CD14-positive monocyte (primary cell): ENCODE results near the gene SBF1. TPM values are rescaled to one million over a fixed set of nuclear protein-coding genes. Genes with fewer than 3 reads are reported as not detected.

Experiments
- DNase-seq, 3 donors: peaks; one replicate each; pipeline ENCODE4 v3.0.0-alpha.2; 2011 to 2022
- H2AFZ ChIP-seq: 2 replicates; pipeline ENCODE4 v1.6.0; 2012; ENCODE audit warnings: mild to moderate bottlenecking, low read depth, low read length, inconsistent platforms; ENCODE audit not compliant: insufficient read depth, poor library complexity, severe bottlenecking
- H3K27ac ChIP-seq, 2 donors: 1 replicate in 1 of 2; 2 replicates in 1 of 2; pipeline ENCODE4 v1.5.1; 2012 to 2013; ENCODE audit warnings: low read length in 2 of 2, control low read depth in 1 of 2, inconsistent platforms in 1 of 2, low read depth in 1 of 2, mild to moderate bottlenecking in 1 of 2
- H3K27me3 ChIP-seq, 2 donors: one replicate each; pipeline versions ENCODE4 v1.6.0 to v1.6.1; 2011 to 2013; ENCODE audit warnings: low read length in 2 of 2; ENCODE audit not compliant: control insufficient read depth in 2 of 2, insufficient read depth in 2 of 2
- H3K36me3 ChIP-seq, 2 donors: replicated peaks in 1 of 2; 1 replicate in 1 of 2; 2 replicates in 1 of 2; pipeline versions ENCODE4 v1.5.1 to v1.6.1; 2012 to 2013; ENCODE audit warnings: low read length in 2 of 2, control low read depth in 1 of 2, inconsistent platforms in 1 of 2, mild to moderate bottlenecking in 1 of 2; ENCODE audit not compliant: insufficient read depth in 2 of 2, control insufficient read depth in 1 of 2
- H3K4me1 ChIP-seq, 2 donors: 1 replicate in 1 of 2; 2 replicates in 1 of 2; pipeline versions ENCODE4 v1.5.1 to v1.6.1; 2012 to 2013; ENCODE audit warnings: low read length in 2 of 2, control low read depth in 1 of 2, inconsistent platforms in 1 of 2, mild to moderate bottlenecking in 1 of 2, moderate library complexity in 1 of 2; ENCODE audit not compliant: insufficient read depth in 2 of 2, control insufficient read depth in 1 of 2
- H3K4me2 ChIP-seq: replicated peaks from 2 replicates; pipeline ENCODE3; 2012; ENCODE audit warnings: low read length, moderate library complexity, mild to moderate bottlenecking; ENCODE audit not compliant: poor library complexity, severe bottlenecking; ENCODE audit errors: extremely low read depth
- H3K4me3 ChIP-seq, 3 experiments: fragments of 200-600 bp in 1 of 3; sonication (generic) in 1 of 3; replicated peaks in 1 of 3; 1 replicate in 2 of 3; 2 replicates in 1 of 3; pipeline ENCODE4 v1.5.1; 2011 to 2013; ENCODE audit warnings: low read length in 3 of 3, mild to moderate bottlenecking in 3 of 3, control low read depth in 2 of 3, low read depth in 2 of 3, inconsistent platforms in 1 of 3, moderate library complexity in 1 of 3
- H3K79me2 ChIP-seq: 2 replicates; pipeline ENCODE4 v1.6.0; 2012; ENCODE audit warnings: mild to moderate bottlenecking, control low read depth, inconsistent platforms, low read length, moderate library complexity; ENCODE audit not compliant: insufficient read depth
- H3K9ac ChIP-seq: 2 replicates; pipeline ENCODE4 v1.6.0; 2017; ENCODE audit warnings: low read length, mild to moderate bottlenecking; ENCODE audit not compliant: insufficient read depth, poor library complexity, severe bottlenecking
- H3K9me3 ChIP-seq, 2 donors: replicated peaks in 1 of 2; 1 replicate in 1 of 2; 2 replicates in 1 of 2; pipeline versions ENCODE4 v1.5.1 to v1.6.1; 2012 to 2013; ENCODE audit warnings: low read length in 2 of 2, control low read depth in 1 of 2; ENCODE audit not compliant: control insufficient read depth in 1 of 2, insufficient read depth in 1 of 2
- H4K20me1 ChIP-seq: 2 replicates; pipeline ENCODE4 v1.6.0; 2012; ENCODE audit warnings: mild to moderate bottlenecking, low read length, control low read depth, moderate library complexity; ENCODE audit not compliant: insufficient read depth
- H3K27ac Mint-ChIP-seq, 7 donors: one replicate each; pipeline ENCODE4 v1.8.0; 2020; ENCODE audit warnings: mild to moderate bottlenecking in 7 of 7, mixed read lengths in 7 of 7, moderate library complexity in 6 of 7, inconsistent platforms in 2 of 7
- H3K27me3 Mint-ChIP-seq, 3 donors: one replicate each; pipeline ENCODE4 v1.8.0; 2021 to 2022; ENCODE audit warnings: low read depth in 3 of 3, mild to moderate bottlenecking in 3 of 3, mixed read lengths in 3 of 3, moderate library complexity in 3 of 3, inconsistent platforms in 1 of 3
- H3K36me3 Mint-ChIP-seq, 2 donors: one replicate each; pipeline ENCODE4 v1.8.0; 2020; ENCODE audit warnings: mixed read lengths in 2 of 2, inconsistent platforms in 1 of 2, mild to moderate bottlenecking in 1 of 2
- H3K4me1 Mint-ChIP-seq: one replicate; pipeline ENCODE4 v1.8.0; 2020; ENCODE audit warnings: mild to moderate bottlenecking, mixed read lengths
- H3K4me3 Mint-ChIP-seq, 2 donors: one replicate each; pipeline ENCODE4 v1.8.0; 2020; ENCODE audit warnings: mild to moderate bottlenecking in 2 of 2, mixed read lengths in 2 of 2, moderate library complexity in 1 of 2
- H3K9me3 Mint-ChIP-seq, 7 donors: one replicate each; pipeline ENCODE4 v1.8.0; 2020 to 2022; ENCODE audit warnings: mixed read lengths in 7 of 7, mild to moderate bottlenecking in 6 of 7, moderate library complexity in 6 of 7, inconsistent platforms in 2 of 7
- WGBS: methylation state at CpG from one replicate; pipeline ENCODE4 v1.1.5; 2013; ENCODE audit warnings: missing lambda C conversion rate; ENCODE audit not compliant: insufficient coverage; 5-methylcytosine and 5-hydroxymethylcytosine counted together
- intact Hi-C, 2 donors: fragments of 100-400 bp; cut with micrococcal nuclease; formaldehyde crosslinking; loops; one replicate each; pipeline versions ENCODE4 v1.15.0 to v1.15.1; 2023
- polyA plus RNA-seq, 3 donors: library from polyadenylated mRNA; depleted of rRNA in 1 of 3; unstranded in 2 of 3; stranded (reverse) in 1 of 3; fragments of 300-500 nt in 2 of 3; fragments of >200 nt in 1 of 3; fragmentation: Illumina TruSeq in 2 of 3; gene quantifications; 1 replicate in 2 of 3; 2 replicates in 1 of 3; pipeline ENCODE4 v1.2.3, GENCODE V29; 2012 to 2021
- TF ChIP-seq, protein P1 (sequence below): fragments of 200-600 bp; IDR thresholded peaks from one replicate; pipeline ENCODE4 v1.8.0; 2022; ENCODE audit warnings: antibody characterized with exemption, mild to moderate bottlenecking

Gene SBF1
- polyA plus RNA-seq, 3 donors: 4.0 to 45.9 (median 6.2) TPM

DNA sequence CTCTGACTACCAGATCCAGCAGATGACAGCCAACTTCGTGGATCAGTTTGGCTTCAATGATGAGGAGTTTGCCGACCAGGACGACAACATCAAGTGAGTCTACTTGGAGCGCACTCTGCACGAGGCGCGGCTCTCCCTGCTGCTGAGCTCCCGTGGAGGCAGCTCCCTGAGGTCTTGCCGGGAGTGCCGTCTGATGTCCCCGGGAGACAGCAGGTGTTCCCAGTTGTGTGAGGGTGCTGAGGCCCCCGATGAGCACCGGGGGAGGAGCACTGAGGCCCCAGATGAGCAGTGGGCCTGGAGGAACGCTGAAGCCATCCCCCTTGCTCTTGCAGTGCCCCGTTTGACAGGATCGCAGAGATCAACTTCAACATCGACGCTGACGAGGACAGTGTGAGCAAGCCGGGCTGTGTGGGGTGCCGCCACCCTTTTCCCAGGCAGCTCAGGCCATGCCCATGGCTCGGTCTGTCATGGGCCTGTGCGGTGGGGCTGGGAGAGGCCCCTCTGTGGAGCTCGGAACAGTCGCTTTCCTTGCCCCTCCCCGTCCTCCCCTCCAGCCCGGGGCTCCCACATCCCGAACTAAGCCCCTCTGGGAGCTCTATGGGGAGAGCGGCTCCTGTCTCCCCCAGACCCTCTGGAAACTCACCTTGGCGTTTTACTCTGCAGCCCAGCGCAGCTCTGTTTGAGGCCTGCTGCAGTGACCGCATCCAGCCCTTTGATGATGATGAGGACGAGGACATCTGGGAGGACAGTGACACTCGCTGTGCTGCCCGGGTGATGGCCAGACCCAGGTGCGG lies 37.1 kb downstream of the SBF1 start:
- H3K4me1 Mint-ChIP-seq: no peaks in the 10 kb centered on the region
- H4K20me1 ChIP-seq: peaks cover 17% of the 10 kb centered on the region
- H3K27me3 ChIP-seq: no peaks in the 10 kb centered on the region
- no peaks in the 10 kb centered on the region for H3K79me2 ChIP-seq
- no peak overlapping the region for H3K4me2 ChIP-seq
- DNase-seq: no peak
- TF ChIP-seq, protein P1, sequence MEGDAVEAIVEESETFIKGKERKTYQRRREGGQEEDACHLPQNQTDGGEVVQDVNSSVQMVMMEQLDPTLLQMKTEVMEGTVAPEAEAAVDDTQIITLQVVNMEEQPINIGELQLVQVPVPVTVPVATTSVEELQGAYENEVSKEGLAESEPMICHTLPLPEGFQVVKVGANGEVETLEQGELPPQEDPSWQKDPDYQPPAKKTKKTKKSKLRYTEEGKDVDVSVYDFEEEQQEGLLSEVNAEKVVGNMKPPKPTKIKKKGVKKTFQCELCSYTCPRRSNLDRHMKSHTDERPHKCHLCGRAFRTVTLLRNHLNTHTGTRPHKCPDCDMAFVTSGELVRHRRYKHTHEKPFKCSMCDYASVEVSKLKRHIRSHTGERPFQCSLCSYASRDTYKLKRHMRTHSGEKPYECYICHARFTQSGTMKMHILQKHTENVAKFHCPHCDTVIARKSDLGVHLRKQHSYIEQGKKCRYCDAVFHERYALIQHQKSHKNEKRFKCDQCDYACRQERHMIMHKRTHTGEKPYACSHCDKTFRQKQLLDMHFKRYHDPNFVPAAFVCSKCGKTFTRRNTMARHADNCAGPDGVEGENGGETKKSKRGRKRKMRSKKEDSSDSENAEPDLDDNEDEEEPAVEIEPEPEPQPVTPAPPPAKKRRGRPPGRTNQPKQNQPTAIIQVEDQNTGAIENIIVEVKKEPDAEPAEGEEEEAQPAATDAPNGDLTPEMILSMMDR: no peak
- H3K27ac ChIP-seq: no peak overlapping the region
- intact Hi-C loops: no loop called here
- no peaks in the 10 kb centered on the region for H3K9me3 Mint-ChIP-seq
- no peaks in the 10 kb centered on the region for H3K4me1 ChIP-seq
- H3K27ac Mint-ChIP-seq: no peak overlapping the region
- no peak overlapping the region for H2AFZ ChIP-seq
- H3K36me3 ChIP-seq: peaks cover 65 to 81% of the 10 kb centered on the region in 2 donors
- no peaks in the 10 kb centered on the region for H3K9me3 ChIP-seq
- no peak overlapping the region for H3K4me3 ChIP-seq
- H3K4me3 Mint-ChIP-seq: no peak overlapping the region
- H3K9ac ChIP-seq: no peak overlapping the region
- no peaks in the 10 kb centered on the region for H3K27me3 Mint-ChIP-seq
- WGBS: 93% methylated on average over 28 of the region's 36 CpGs
- peaks cover 44 to 75% of the 10 kb centered on the region in 2 donors for H3K36me3 Mint-ChIP-seq

DNA sequence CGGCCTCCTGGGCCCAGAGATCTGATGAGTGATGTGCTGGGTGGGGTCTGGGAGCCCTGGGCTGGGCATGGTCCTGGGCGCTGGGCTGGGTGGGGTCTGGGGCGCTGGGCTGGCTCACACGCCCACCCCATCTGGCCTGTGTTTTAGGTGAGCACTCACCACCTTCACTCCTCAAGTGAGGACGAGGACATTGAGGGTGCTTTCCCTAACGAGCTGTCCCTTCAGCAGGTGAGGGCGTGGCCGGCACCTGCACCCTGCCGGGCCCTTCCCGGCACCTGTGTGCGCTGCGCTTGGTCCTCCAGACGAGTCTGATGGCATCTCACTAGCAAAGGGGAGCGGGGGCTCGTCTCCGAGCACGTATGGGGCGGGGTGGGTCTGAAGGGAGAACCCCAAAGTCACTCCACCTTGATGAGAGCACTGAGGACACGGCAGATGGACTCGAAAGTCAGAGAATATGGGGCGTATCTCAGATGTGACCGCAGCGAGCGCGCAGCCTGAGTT lies 37.9 kb downstream of the SBF1 start:
- Mint-ChIP-seq H3K36me3 (peaks cover 44 to 80% of the 10 kb centered on the region in 2 donors), H3K27ac (peak overlapping the region in 1 of 7 donors; percentile 25), H3K9me3 (no peaks in the 10 kb centered on the region), H3K27me3 (no peaks in the 10 kb centered on the region), H3K4me3 (no peak overlapping the region), H3K4me1 (no peaks in the 10 kb centered on the region)
- H3K4me3 ChIP-seq: no peak overlapping the region
- H2AFZ ChIP-seq: no peak overlapping the region
- peaks cover 73 to 85% of the 10 kb centered on the region in 2 donors for H3K36me3 ChIP-seq
- TF ChIP-seq, protein P1: no peak
- H3K9me3 ChIP-seq: no peaks in the 10 kb centered on the region
- no peak overlapping the region for H3K4me2 ChIP-seq
- no peak overlapping the region for H3K27ac ChIP-seq
- H4K20me1 ChIP-seq: peaks cover 14% of the 10 kb centered on the region
- intact Hi-C loops: no loop called here
- H3K27me3 ChIP-seq: no peaks in the 10 kb centered on the region
- 98% methylated on average over 22 of the region's 25 CpGs for WGBS
- DNase-seq: no peak
- H3K4me1 ChIP-seq: no peaks in the 10 kb centered on the region
- H3K9ac ChIP-seq: no peak overlapping the region
- no peaks in the 10 kb centered on the region for H3K79me2 ChIP-seq
